TTC549 (cell line): ENCODE data around the gene ZNF827.

ENCODE experiments used
- FAIRE-seq: peaks from 2 replicates; lab custom pipeline; 2012; peaks lifted over from hg19 to GRCh38; lab: Jason Lieb, UNC

Gene ZNF827

GRCh38 chr4:145828802-145829485 is 109.7 kb downstream of the ZNF827 start:
- FAIRE-seq = no peak

- FAIRE-seq = no peak
Observed at GRCh38 chr4:145827885-145828284, 110.7 kb downstream of the ZNF827 start.

GRCh38 chr4:145825255-145825654 is 113.4 kb downstream of the ZNF827 start:
- FAIRE-seq = no peak

- no peak for FAIRE-seq
Observed at GRCh38 chr4:145824463-145824862, 114.2 kb downstream of the ZNF827 start.

- FAIRE-seq = no peak
Observed at GRCh38 chr4:145823743-145824142, 114.9 kb downstream of the ZNF827 start.

GRCh38 chr4:145822581-145822980 is 116.0 kb downstream of the ZNF827 start:
- FAIRE-seq = no peak

- FAIRE-seq = no peak
Observed at GRCh38 chr4:145822181-145822580, 116.4 kb downstream of the ZNF827 start.

- FAIRE-seq = no peak
Observed at GRCh38 chr4:145821766-145822165, 116.9 kb downstream of the ZNF827 start.

GRCh38 chr4:145820407-145820806 is 118.2 kb downstream of the ZNF827 start:
- FAIRE-seq = no peak

- FAIRE-seq = no peak
Observed at GRCh38 chr4:145819853-145820181, 118.8 kb downstream of the ZNF827 start.

GRCh38 chr4:145819101-145819852 is 119.3 kb downstream of the ZNF827 start:
- FAIRE-seq = no peak

- no peak for FAIRE-seq
Observed at GRCh38 chr4:145818011-145818410, 120.6 kb downstream of the ZNF827 start.

- no peak for FAIRE-seq
Observed at GRCh38 chr4:145816091-145816490, 122.5 kb downstream of the ZNF827 start.

- no peak for FAIRE-seq
Observed at GRCh38 chr4:145815626-145816025, 123.0 kb downstream of the ZNF827 start.

GRCh38 chr4:145815027-145815612 is 123.5 kb downstream of the ZNF827 start:
- no peak for FAIRE-seq

- no peak for FAIRE-seq
Observed at GRCh38 chr4:145814246-145814645, 124.4 kb downstream of the ZNF827 start.

GRCh38 chr4:145812919-145813318 is 125.7 kb downstream of the ZNF827 start:
- FAIRE-seq = no peak

- no peak for FAIRE-seq
Observed at GRCh38 chr4:145808848-145809512, 129.6 kb downstream of the ZNF827 start.

- FAIRE-seq = no peak
Observed at GRCh38 chr4:145808021-145808650, 130.5 kb downstream of the ZNF827 start.

GRCh38 chr4:145805490-145805889 is 133.1 kb downstream of the ZNF827 start:
- FAIRE-seq = no peak

GRCh38 chr4:145804116-145804515 is 134.5 kb downstream of the ZNF827 start:
- no peak for FAIRE-seq

GRCh38 chr4:145799223-145799622 is 139.4 kb downstream of the ZNF827 start:
- FAIRE-seq = no peak

- FAIRE-seq = no peak
Observed at GRCh38 chr4:145797278-145797677, 141.3 kb downstream of the ZNF827 start.
